GM19099 (cell line): ENCODE data around the gene POLR2L.

Source experiments
- POLR2A ChIP-seq: IDR thresholded peaks from 3 replicates; pipeline ENCODE4 v1.6.1; 2011; ENCODE audit warnings: low read depth; ENCODE audit not compliant: insufficient read length; ENCODE audit errors: extremely low read depth

Gene POLR2L

GRCh38 chr11:842370-843002 lies at the start of gene POLR2L, which contains the start of gene TSPAN4:
POLR2L (minus strand) TSS chr11:842529; CDS start chr11:842508, 21 bp downstream.
TSPAN4 (plus strand) TSS chr11:842852; CDS start chr11:850305, 7,453 bp downstream.
- peak; percentile 99 for TF ChIP-seq POLR2A

DNA sequence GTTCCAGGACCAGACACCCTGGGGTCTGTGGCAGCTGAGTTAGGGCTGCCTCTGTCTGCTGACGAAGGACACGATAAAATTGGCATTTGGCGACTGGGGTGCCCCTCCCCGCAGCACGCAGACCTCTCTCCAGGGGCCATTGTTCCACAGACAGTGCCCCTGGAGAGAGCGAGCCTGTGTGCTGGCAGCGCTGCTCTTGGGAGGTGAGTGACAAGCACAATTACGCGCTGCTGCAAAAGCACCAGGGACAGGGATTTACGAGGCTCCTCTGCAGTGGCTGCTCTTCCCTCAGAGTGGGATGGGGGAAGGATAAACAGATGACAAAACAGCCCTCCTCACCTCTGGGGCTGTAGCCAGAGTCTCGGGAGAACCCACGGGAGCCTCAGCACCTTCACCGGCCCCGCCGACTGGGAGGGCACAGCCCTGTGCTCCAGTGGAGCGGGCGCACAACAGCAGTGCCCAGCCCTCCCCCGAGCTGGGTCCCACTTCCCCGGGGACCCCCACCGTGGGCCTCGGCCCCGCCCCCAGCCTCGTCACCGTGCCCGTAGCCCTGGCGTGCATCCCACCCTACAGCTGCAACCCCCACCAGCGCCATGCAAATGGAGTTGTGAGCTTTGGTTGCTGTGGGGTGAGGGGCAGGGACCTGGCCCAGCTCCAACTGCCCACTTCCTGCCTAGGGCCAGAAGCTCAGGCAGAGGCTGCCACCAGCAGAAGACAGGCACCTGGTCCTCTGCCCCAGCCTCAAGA lies 48.6 kb upstream of the POLR2L start:
- no peak for TF ChIP-seq POLR2A

- TF ChIP-seq POLR2A, result no peak
These were observed 47.6 kb upstream of the POLR2L start for GRCh38 chr11:889687-890475.

GRCh38 chr11:889257-889656 lies 46.9 kb upstream of the POLR2L start:
- TF ChIP-seq POLR2A, result no peak

DNA sequence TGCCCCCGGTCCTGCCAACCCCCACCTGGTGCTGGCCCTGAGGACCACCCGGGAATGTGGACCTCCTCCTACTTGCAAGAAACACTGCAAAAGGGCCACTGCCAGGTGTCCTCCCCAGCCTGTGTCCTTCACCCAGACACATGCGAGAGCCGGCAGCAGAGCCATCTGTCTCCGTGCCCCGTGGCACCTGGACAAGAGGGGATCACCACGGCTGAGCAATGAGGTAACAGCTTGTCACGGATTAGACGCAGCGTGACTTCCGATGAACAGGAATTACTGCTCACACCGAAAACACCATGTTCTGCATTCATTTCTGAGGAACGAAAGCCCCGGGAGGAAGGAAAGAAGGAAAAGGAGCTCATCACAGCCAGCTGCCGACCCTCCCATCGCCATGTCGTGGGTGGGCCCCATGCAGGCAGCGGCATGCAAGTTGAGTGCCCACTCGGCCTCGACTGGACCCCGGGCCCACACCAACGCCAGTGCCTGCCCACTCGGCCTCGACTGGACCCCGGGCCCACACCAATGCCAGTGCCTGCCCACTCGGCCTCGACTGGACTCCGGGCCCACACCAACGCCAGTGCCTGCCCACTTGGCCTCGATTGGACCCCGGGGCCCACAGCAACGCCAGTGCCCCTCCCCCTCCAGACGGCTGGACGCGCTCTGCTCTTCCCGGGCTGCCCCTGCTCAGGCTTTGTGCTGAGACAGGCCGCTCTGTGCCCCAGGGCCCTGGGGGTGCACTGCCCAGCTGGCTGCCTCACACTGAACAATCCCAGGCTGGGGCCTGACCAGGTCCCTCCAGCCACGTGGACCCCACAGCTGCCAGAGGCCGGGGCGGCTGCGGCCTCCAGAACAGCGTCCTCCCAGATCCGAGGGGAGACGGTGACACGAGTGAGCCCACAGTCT lies 46.2 kb upstream of the POLR2L start:
- TF ChIP-seq POLR2A, result no peak

DNA sequence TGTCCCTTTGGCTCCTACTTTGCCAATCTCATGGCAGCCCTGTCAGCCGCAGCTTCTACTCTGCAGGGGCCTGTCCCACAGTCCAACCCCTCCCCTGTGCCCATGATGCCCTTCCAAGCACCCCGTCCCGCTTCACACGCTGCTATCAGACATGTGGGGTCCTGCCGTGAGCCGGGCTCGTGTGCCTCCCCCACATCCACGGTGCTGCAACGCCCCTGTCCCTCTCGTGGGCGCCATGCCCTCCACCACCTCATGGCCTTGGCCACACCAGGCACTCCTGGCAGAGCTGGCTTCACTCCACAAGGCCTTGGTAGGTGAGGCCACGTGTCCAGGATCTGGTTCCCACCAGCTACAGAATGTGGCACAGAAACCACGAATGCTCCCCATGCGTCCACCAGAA lies 45.3 kb upstream of the POLR2L start:
- no peak for TF ChIP-seq POLR2A

- no peak for TF ChIP-seq POLR2A
These were observed 44.2 kb upstream of the POLR2L start for GRCh38 chr11:886568-886967.

GRCh38 chr11:884578-885070 lies 42.3 kb upstream of the POLR2L start:
- no peak for TF ChIP-seq POLR2A

DNA sequence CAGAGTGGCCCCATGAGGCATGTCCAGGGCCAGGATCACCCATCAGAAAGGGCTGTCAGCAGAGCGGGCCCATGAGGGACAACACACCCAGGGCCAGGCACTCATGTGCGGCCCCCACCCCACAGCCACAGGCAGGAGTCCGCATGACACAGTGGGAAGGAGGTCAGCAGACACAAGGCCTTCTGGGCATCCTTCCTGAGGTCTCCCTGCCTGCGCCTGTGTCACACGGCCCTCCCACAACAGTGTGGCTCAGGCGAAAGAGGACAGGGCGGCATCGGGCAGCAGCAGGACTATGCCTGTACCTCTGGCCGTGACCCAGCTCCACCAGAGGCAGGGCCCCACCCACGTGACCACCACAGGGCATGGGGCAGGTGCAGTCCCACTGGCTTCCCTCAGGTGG lies 41.2 kb upstream of the POLR2L start:
- no peak for TF ChIP-seq POLR2A

GRCh38 chr11:882596-882995 lies 40.3 kb upstream of the POLR2L start:
- TF ChIP-seq POLR2A, result no peak

DNA sequence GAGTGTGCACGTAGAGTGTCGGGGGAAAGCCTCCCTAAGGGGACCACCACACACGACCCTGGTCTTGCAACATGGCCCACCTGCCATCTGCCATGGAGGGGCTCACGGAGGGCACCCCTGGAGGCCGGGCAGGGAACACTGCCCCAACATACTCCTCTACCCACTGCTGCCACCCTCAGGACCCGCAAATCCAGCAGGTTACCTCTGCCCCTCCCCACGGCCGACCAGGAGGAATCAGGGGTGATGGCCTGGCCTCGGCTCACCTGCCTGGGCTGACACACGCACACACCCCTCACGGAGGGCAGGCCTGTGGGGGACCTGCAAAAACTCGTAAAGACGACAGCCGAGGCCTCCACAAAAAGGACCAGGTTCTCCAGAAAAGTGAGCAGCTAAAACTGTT lies 38.1 kb upstream of the POLR2L start:
- TF ChIP-seq POLR2A, result no peak

DNA sequence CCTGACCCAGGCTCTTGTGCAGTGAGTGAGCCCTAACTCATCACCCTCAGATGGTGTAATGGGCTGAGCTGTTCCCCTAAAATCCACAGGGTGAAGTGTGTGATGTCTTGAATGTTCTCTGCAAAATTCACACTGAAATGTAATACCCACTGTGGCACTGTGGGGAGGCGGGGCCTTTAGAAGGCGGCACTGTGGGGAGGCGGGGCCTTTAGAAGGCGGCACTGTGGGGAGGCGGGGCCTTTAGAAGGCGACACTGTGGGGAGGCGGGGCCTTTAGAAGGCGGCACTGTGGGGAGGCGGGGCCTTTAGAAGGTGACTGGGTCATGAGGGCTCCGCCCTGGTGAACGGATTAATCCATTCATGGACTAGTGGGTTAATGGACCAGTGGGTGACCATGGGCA lies 35.2 kb upstream of the POLR2L start:
- TF ChIP-seq POLR2A, result no peak

GRCh38 chr11:876545-876944 lies 34.2 kb upstream of the POLR2L start:
- TF ChIP-seq POLR2A, result no peak

GRCh38 chr11:875769-876301 lies 33.5 kb upstream of the POLR2L start:
- TF ChIP-seq POLR2A, result no peak
